GM18502 (cell line): Measurements from ENCODE around the gene KIAA1217.

Experiments used
- ATAC-seq: cut with Tn5 transposase; IDR thresholded peaks from one replicate; pipeline ENCODE4 v1.9.1; 2021; ENCODE audit warnings: mild to moderate bottlenecking; ENCODE audit not compliant: unreplicated experiment, poor library complexity

The KIAA1217 gene

DNA sequence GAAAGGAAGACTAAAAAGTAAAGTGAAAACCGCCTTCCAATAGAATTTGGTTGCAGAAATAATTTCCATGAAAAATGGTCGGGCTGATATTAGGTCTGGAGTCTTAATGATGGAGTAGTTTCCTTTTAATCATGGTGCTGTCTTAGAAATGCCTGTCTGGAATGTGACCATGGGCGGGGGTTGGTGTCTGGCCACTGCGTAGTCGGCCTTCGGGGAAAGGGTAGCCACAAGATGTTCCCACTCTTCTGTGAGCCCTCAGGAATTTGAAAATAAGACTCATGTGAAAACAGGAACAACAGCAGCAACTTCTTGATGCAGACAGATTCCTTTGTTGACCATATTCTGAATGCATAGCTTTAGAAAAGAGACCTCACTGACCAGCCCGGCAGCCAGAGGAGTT, 176.8 kb downstream of the KIAA1217 start:
- ATAC-seq: no peak

DNA sequence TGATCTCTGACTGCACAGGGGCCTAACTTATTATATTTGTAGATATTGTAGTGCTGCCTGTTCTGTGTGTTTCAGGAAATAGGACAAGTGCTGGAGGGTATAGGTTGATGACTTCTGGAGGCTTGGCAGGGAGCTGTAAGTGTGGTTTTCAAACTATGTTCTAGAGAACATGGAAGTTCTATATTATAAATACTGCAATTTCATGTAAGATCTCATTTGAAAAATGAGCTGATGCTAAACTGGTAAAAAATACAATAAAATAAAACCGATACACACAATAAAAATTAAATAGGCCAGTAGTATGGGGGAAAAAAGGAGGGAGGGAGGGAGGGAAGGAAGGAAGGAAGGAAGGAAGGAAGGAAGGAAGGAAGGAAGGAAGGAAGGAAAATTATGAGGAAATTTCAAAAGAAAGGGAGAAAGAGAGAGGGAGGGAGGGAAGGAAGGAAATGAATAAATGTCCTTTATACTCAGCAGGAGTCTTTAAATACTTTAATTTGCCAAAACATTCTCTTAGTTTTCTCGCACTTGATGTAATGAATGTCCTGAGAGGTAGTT, 181.3 kb downstream of the KIAA1217 start:
- no peak for ATAC-seq

DNA sequence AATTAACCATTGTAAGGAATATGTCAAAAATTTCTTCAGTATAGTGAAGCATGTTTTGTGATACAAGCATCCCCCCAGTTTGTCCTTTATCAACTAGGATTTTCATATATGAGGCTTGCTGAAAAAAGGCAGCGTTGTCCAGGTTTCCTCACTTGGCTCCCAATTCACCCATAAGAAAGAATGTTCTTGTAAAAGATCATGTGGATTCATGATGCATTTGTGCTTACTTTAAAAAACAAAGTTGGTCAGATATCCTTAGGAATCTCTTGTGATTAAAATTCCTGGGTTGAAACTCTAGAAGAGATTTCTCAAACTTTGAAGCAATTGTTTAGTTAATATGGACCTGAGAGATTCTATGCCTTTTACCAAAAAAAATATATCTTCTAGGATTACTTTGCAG, 181.8 kb downstream of the KIAA1217 start:
- ATAC-seq: no peak

DNA sequence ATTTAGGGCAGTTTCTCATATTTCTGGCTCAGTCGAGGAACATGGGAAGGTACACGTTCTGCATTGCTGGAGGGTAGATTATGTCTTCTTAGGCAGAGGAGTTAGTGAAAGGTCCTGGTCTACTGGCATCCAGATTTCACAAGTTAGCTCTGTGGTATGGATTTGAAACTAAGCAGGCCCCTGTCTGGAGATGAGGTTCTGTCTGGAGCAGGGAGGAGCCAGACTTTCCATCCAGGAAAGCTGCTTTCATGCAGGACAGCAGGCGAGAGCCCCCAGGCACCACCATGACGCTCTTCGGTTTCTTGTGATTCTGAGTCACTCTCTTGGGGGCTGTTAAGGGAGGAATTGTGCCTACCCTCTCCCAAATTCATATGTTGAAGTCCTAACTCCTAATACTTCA, 184.3 kb downstream of the KIAA1217 start:
- ATAC-seq: no peak

DNA sequence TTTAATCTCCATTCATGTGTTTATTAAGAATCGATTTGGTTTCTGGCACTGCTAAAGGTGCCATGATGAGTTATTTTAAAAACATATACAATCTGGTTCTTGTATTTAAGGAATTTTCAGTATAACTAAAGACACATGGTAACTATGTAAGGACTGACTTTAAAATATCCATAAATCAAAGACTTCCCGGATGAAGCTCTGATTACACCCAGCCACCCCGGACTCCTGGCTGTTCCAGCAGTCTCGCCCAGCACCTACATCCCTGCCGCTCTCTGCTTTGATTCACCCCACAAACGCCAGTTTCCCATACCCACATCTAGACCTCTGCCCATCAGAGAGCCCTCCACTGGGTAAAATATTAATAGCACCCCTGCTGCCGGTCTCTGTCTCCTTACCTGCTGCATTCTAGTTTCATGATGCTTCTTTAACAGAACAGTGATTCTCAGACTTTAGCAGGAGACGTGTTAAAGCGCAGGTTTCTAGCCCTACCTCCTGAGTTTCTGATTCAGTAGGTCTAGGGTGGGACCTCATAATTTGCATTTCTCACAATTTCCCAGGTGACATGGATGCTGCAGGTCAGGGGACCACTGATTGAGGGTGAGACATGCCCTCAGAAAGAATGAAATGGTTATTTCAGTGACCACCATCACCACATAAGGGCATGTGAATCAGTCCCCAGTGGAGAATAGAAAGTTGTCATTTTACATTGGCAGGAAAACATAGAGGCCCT, 185.7 kb downstream of the KIAA1217 start:
- peak; percentile 86 for ATAC-seq

DNA sequence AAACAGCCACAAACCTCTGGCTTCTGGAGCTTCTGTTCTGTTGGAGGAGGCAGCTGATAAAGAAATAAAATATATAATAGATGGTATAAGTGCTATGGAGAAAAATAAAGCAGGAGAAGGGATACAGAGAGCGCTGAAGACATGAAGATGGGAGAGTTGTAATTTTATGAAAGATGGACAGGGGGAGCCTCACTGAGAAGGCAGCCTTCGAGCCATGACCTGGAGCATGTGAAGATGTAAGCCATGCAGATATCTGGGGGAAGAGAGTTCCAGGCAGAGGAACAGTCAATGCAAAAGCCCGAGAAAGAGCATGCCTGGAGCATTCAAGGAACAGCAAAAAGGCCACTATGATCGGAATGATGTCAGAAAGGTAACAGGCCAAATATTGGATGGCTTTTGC, 187.5 kb downstream of the KIAA1217 start:
- no peak for ATAC-seq

DNA sequence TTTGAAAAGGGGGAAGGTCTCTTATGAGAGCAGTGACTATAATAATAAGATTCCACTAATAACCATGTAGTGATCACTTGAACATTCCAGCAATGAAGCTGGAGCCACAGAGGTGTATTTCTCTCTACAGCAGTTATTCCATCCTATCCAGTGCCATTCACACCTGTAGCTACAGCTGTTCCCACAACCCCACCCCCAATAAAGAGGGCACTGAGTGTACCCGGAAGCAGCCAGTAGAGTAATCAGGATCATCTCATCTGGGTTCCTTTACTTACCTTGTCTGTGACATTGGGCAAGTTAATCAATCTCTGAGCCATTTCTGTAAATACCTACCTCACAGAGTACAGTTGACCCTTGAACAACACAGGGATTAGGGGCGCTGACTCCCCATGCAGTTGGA, 188.7 kb downstream of the KIAA1217 start:
- no peak for ATAC-seq

DNA sequence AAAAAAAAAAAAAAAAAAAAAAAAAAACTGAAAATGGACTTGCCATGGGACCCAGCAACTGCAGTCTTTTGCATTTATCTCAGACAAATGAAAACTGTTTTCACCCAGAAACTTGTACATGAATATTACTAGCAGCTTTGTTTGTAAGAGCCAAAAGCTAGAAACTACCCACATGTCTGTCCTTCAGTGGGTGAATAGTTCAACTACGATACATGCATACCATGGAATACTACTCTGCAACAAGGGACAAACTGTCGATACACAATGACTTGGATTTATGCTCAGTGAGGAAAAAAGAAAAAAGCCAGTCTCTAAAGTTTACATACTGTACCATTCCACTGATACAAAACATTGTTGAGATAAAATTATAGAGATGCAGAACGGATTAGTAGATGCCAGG, 195.6 kb downstream of the KIAA1217 start:
- ATAC-seq: no peak

DNA sequence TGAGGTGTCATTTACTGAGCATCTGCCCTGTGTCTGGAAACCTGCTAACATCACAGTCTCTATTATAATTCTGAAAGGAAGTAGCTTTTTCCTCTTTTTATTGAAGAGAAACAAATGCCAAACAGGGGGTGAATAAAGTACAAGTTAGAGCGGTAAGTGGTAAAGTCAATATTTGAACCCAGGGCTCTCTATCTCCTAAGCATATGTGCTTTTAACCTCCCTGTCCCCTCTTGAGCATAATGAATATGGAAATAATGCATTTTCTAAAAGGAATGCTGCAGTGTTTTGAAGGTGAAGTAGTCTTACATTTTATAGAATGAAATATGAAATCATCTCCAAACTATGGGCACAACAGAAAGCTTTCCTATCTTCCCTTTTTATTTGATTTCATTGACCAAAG, 196.7 kb downstream of the KIAA1217 start:
- ATAC-seq: no peak

DNA sequence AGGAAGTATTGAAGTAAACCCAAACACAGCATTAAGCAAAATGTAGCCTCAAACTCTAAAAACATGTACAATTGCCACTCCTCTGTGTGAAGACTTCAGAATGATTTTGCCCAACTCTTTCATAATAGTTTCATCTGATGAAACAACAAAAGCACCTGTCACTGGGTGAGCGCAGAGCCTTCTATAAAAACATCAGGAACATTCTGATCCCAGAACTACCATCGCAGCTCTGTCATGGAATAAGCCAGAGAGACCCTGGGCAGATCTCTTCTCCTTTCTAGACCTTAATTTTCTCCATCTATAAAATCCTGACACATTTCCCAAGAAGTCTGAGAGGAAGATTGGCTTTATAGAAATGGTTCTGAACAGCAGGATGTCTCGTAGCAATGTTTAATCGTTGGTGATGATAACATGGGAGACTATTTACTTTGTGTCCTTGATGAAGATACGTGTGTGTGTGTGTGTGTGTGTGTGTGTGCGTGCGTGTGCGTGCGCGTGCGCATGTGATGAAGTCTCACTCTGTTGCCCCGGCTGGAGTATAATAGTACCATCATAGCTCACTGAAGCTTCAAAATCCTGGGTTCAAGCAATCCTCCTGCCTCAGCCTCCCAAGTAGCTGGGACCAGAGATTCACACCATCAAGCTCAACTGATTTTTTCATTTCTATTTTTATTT, 198.0 kb downstream of the KIAA1217 start:
- no peak for ATAC-seq

DNA sequence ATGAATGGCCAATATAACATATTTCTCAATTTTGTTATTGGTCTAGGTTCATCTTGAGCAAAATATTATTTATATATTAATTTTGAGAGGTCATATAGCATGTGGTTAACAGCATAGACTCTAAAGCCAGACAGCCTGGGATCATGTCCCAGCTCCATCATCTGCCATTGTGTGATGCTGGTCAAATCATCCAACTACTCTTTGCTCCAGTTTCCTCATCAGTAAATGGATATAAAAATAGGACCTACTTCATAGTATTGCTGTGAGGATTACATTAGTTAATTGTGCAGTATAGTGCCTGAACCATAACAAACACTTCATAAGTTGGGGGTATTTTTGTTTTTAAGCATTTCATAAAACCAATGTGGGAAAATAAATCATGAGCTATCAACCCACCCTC, 199.0 kb downstream of the KIAA1217 start:
- ATAC-seq: no peak

DNA sequence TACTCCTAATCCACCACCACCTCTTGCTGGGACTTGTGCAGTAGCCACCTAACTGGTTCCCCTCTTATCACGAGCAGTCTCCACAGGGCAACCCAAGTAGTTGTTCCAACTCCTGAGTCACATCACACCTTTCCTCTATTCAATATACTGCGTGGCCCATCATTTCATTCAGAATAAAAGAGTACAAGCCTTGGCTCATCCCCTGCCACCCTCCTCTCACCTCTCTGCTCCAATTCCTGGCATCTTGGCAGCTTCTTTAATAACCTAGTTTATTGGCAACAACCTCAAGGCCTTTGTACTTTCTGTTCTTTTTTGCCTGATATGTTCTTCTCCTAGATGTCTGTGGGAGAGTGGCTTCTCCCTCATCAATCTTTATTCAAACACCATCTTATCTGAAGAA, 199.4 kb downstream of the KIAA1217 start:
- ATAC-seq: no peak

DNA sequence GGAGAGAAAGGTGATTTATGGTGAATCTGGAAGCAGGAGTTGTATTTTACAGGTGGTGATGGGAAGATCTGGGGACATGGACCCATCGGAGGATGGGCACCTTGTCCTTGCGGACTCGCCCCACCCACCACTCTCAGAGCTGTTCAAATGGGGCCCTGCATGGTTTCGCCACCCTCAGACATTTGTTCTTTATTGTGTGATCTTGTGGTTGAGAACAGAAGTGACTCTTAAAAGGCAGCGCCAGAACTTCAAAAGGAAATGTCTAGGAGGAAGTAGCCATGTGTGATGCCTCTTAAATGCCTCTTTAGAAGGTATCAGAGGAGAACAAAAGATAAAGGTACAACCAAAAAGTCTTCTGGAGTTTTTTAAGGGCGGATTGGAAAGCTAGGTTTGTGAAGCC, 205.7 kb downstream of the KIAA1217 start:
- peak; percentile 60 for ATAC-seq

DNA sequence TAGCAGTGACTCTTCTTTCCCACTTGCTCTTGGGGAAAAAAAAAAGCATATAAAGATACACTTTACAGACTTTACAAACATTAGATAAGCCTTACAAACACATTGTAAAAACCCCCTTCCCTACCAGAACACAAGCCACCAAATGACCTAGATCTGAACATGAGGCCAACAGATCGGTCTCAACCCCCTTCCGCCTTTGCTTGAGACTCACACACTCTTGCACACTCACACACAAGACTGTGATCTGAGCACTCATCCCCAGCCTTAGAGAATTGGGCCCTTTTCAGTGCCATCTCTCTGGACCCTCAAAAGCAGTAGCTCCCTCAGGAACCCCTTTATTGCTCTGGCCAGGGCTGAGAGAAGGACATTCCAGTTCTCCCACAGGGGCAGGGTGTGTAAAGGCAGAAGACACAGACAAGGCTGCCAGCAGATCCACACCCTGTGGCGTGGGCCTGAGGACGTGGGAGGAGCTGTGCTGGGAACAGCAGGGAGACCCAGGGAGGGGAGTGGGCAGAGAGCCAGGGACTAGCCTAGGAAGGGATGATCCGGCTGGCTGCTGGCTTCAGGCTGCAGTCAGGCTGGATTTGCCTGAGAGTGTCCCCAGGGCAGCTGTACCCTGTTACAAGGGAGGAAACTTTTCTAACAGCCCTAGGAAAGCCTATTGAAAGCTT, 206.7 kb downstream of the KIAA1217 start:
- ATAC-seq: no peak

DNA sequence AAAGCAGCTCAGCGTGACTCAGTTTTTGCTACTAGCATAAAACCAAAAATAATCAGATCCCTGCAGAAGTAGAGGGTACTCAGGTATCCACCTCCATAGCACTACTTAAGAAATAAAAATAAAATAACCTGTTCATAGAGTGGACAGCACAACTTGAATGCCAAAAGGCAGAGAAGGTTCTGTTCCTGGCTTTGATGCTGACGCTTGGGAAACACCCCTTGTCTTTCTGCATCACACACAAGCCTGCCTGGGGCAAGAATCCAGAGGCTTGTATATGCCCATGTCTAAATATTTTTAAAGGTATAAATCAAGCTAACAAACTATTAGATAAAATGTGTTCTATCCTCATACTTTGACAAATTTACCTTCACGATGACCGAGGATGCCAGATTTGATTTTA, 207.3 kb downstream of the KIAA1217 start:
- ATAC-seq: no peak

DNA sequence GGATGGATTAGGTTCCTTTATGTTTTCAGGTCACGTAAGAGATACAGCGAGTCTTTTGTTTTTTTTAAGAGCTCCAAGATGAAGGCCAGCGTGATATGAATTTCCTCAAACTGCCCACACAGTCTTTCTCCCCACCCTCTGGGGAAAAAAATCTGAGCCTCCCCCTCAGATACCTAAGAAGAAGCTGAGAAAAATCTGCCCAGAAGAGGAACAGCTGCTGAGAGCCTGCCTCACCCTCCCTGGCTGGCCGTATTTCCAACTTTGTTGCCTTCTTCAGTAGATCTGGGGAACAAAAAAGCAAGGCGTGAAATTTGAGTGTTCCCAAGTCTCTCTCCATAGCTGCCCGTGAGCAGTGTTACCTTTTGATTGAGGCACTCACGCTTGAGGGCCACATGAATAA, 208.1 kb downstream of the KIAA1217 start:
- ATAC-seq: no peak

DNA sequence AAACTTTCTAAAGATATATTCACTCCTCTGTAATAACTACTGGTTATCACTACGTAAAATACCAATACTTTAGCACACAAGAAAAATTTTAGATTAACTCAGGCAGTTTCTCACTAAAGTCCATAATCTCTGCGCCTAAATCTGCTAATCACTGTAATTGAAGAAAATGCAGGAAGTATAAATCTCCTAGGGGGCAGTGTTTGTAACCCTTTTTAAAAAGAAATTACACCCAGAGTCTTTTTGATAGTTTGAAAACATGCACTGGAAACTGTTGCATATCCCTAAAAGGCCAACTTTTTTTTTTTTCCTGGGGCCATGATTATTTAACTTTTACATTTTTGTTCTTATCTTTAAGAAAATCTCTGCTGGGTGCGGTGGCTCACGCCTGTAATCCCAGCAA, 209.6 kb downstream of the KIAA1217 start:
- ATAC-seq: no peak

DNA sequence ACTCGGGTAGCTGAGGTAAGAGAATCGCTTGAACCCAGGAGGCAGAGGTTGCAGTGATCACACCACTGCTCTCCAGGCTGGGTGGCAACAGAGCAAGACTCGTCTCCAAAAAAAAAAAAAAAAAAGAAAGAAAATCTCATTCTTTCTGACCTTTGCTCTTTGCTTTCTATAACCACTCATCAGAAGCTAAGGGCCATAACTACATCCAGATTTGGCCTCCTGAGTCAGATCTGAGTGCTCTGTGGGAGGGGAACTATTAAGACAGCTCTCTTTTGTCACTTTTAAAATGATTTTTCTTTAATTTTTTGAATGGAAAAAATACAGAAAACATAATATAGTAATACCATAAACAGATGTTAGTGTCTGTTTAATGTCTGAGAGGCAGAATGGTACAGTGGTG, 210.1 kb downstream of the KIAA1217 start:
- ATAC-seq: no peak

DNA sequence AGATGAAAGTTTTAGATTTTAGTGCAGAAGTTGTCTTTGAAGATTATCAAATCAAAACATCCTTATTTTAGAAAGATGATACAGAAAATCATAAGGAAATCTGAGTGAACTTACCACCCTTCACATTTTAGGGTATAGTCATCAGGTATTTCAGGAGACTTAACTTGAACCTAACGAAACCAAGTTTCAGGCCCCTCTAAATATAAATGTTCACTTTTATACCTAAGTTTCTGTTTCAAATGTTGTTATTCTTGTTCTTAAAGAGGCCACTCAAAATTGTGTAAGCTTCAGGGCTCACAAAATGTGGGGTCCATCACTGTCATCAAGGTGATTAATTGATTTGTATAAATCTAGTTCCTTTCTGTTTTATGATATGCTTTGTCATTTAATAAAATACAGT, 216.2 kb downstream of the KIAA1217 start:
- peak; percentile 75 for ATAC-seq

DNA sequence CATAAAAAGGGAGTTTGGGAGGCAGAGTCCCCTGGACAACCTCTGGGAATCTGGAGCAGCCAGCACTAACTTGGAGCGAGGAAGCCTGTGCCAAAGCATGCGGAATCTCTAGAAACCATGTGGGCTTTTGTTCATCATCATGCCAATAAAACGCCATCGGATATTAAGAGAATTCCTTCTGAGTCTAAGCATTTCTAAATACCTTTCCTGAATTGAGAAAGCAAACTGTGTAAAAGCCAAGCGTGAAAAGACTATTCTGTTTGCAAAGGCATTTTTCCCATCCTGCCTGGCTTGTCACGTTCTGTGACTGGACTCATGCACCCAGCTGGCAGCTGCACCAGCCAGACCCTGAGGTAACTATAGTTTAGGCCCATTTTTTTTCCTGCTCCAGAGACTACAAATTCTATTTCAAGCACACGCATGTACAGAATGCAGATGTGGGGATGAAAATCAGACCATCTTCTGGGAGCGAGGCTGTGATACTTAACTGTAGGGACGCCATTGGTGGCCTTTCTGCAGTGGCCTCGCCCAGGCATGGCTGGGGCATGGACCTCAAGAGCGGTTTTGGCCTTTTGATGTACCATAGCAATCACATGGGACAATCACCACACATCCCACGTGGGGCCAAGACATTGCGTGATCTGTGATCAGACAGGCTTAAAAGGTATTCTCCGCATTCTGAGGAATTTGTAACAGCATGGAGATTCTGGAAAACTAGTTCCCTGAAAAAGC, 218.9 kb downstream of the KIAA1217 start:
- ATAC-seq: no peak

DNA sequence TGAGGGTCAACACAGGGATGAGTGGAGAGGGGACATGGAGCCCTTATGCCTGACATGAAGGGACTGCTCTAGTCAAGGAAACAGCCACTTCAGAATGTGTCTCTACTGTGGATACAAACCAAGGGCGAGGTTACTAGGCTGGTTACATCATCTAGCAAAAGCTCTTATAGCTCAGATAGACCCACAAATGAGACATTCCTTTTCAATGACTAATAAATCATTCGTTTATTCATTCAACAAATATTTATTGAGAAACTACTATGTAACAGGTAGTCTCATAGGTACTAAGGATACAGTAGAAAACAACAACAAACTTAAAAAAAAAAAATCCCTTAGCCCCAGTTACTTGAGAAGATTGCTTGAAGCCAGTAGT, 219.5 kb downstream of the KIAA1217 start:
- ATAC-seq: no peak
